B cell (primary cell): ENCODE data around the gene SLC2A9. TPM values are rescaled to one million over a fixed set of nuclear protein-coding genes. Genes with fewer than 3 reads are reported as not detected.

Experiments
- ATAC-seq: fragments of 200-7000 bp; cut with Tn5 transposase; one replicate; pipeline ENCODE4 v1.10.0; 2021; ENCODE audit warnings: low read depth, mild to moderate bottlenecking, moderate number of reproducible peaks, moderate library complexity
- CTCF ChIA-PET: fragments of 350-600 bp; sonication (Branson Sonifier 250); formaldehyde crosslinking; loops from one replicate; lab custom pipeline; 2021; ENCODE audit warnings: antibody characterized with exemption, inconsistent platforms; lab: Charles Lee
- POLR2A ChIA-PET: fragments of 350-600 bp; sonication (Branson Sonifier 250); formaldehyde crosslinking; loops from one replicate; lab custom pipeline; 2021; ENCODE audit warnings: antibody characterized with exemption; lab: Charles Lee
- DNase-seq: peaks from one replicate; pipeline ENCODE4 v3.0.0; 2013
- H2AFZ ChIP-seq: 2 replicates; pipeline ENCODE4 v1.6.1; 2012; ENCODE audit warnings: mild to moderate bottlenecking, low read depth, low read length; ENCODE audit not compliant: insufficient read depth, poor library complexity, severe bottlenecking
- H3K27ac ChIP-seq, 2 donors: 1 replicate in 1 of 2; 2 replicates in 1 of 2; pipeline ENCODE4 v1.5.1; 2012 to 2013; ENCODE audit warnings: low read length in 2 of 2, mild to moderate bottlenecking in 2 of 2, moderate library complexity in 1 of 2
- H3K27me3 ChIP-seq, 4 experiments: fragments of 200-600 bp in 1 of 4; sonication (generic) in 1 of 4; replicated peaks in 1 of 4; 1 replicate in 2 of 4; 2 replicates in 2 of 4; pipeline versions ENCODE4 v1.6.1 to v1.7.0; 2013 to 2016; ENCODE audit warnings: low read length in 3 of 4, mild to moderate bottlenecking in 2 of 4, mixed read lengths in 1 of 4, moderate library complexity in 1 of 4; ENCODE audit not compliant: insufficient read depth in 4 of 4, control insufficient read depth in 3 of 4; ENCODE audit errors: control extremely low read depth in 1 of 4
- H3K36me3 ChIP-seq, 2 experiments: replicated peaks in 1 of 2; 1 replicate in 1 of 2; 2 replicates in 1 of 2; pipeline versions ENCODE4 v1.6.1 to v1.7.1; 2013; ENCODE audit warnings: low read length in 1 of 2; ENCODE audit not compliant: insufficient read depth in 2 of 2, control insufficient read depth in 1 of 2; ENCODE audit errors: control extremely low read depth in 1 of 2, extremely low read depth in 1 of 2
- H3K4me1 ChIP-seq, 2 donors: fragments of 200-600 bp in 1 of 2; sonication (generic) in 1 of 2; 1 replicate in 1 of 2; 2 replicates in 1 of 2; pipeline versions ENCODE4 v1.5.1 to v1.6.1; 2013 to 2017; ENCODE audit warnings: low read length in 2 of 2; ENCODE audit not compliant: control insufficient read depth in 2 of 2, insufficient read depth in 2 of 2
- H3K4me2 ChIP-seq: replicated peaks from 2 replicates; pipeline ENCODE3; 2012; ENCODE audit warnings: mild to moderate bottlenecking, low read depth, low read length; ENCODE audit not compliant: poor library complexity, severe bottlenecking
- H3K4me3 ChIP-seq, 5 experiments: fragments of 200-600 bp in 1 of 5; sonication (generic) in 1 of 5; 1 replicate in 3 of 5; 2 replicates in 2 of 5; pipeline versions ENCODE4 v1.5.1 to v1.7.0; 2011 to 2016; ENCODE audit warnings: low read length in 4 of 5, mild to moderate bottlenecking in 4 of 5, low read depth in 2 of 5, control low read depth in 1 of 5, moderate library complexity in 1 of 5; ENCODE audit not compliant: insufficient read depth in 1 of 5; ENCODE audit errors: control extremely low read depth in 1 of 5, extremely low read depth in 1 of 5
- H3K79me2 ChIP-seq: fragments of 200-600 bp; sonication (generic); one replicate; pipeline ENCODE4 v1.6.0; 2016; ENCODE audit warnings: low read length; ENCODE audit not compliant: control insufficient read depth, insufficient read depth
- H3K9ac ChIP-seq: fragments of 200-600 bp; sonication (generic); 2 replicates; pipeline ENCODE4 v1.6.1; 2017; ENCODE audit warnings: mild to moderate bottlenecking, low read length, moderate library complexity
- H3K9me3 ChIP-seq, 3 donors: one replicate each; pipeline versions ENCODE4 v1.6.1 to v1.7.1; 2013; ENCODE audit warnings: low read length in 2 of 3; ENCODE audit not compliant: control insufficient read depth in 2 of 3, insufficient read depth in 1 of 3; ENCODE audit errors: control extremely low read depth in 1 of 3
- H4K20me1 ChIP-seq: 2 replicates; pipeline ENCODE4 v1.6.0; 2012; ENCODE audit warnings: mild to moderate bottlenecking, low read length; ENCODE audit not compliant: insufficient read depth, control insufficient read depth, poor library complexity, severe bottlenecking
- H3K27ac Mint-ChIP-seq: one replicate; pipeline ENCODE4 v1.8.0; 2021; ENCODE audit warnings: mixed read lengths
- H3K27me3 Mint-ChIP-seq: one replicate; pipeline ENCODE4 v1.8.0; 2021; ENCODE audit warnings: mixed read lengths
- H3K4me1 Mint-ChIP-seq: one replicate; pipeline ENCODE4 v1.8.0; 2021; ENCODE audit warnings: mixed read lengths
- H3K4me3 Mint-ChIP-seq: one replicate; pipeline ENCODE4 v1.8.0; 2021; ENCODE audit warnings: mixed read lengths
- H3K9me3 Mint-ChIP-seq: one replicate; pipeline ENCODE4 v1.8.0; 2022; ENCODE audit warnings: mixed read lengths; ENCODE audit not compliant: insufficient read depth
- EZH2 ChIP-seq: IDR thresholded peaks from 2 replicates; pipeline ENCODE4 v1.6.1; 2012; ENCODE audit warnings: borderline replicate concordance, low read depth, mild to moderate bottlenecking, moderate library complexity, low read length; ENCODE audit not compliant: insufficient read depth, poor library complexity, severe bottlenecking
- WGBS: methylation state at CpG from one replicate; pipeline ENCODE4 v1.1.5; 2013; ENCODE audit warnings: missing lambda C conversion rate; ENCODE audit not compliant: insufficient coverage; 5-methylcytosine and 5-hydroxymethylcytosine counted together
- intact Hi-C: fragments of 100-400 bp; cut with micrococcal nuclease; formaldehyde crosslinking; loops from one replicate; pipeline ENCODE4 v1.10.0; 2022
- polyA plus RNA-seq: library from polyadenylated mRNA; depleted of rRNA; stranded (reverse); fragments of >200 nt; gene quantifications from 2 replicates; pipeline ENCODE4 v1.2.3, GENCODE V29; 2012
- total RNA-seq, 2 donors: library from RNA; stranded (reverse); fragments of 120-200 nt in 1 of 2; gene quantifications; 1 replicate in 1 of 2; 2 replicates in 1 of 2; pipeline versions ENCODE4 v1.2.3 to v1.2.4, GENCODE V29; 2013 to 2022
- TF ChIP-seq, protein P1 (sequence below): fragments of 200-600 bp; IDR thresholded peaks from one replicate; pipeline ENCODE4 v1.8.0; 2022; ENCODE audit warnings: antibody characterized with exemption, mild to moderate bottlenecking

The SLC2A9 gene
- total and polyA plus RNA-seq, 2 donors (not counting 1 experiment from before 2014, with no cell fraction given), result 0.89 to 2.1 TPM

GRCh38 chr4:9929111-9929510 lies 92.2 kb downstream of the SLC2A9 start:
- POLR2A ChIA-PET, result no interaction called here
- Histone ChIP-seq H3K27ac (no peak overlapping the region), H4K20me1 (no peaks in the 10 kb centered on the region), H3K4me1 (no peaks in the 10 kb centered on the region), H3K27me3 (no peaks in the 10 kb centered on the region), H3K79me2 (no peaks in the 10 kb centered on the region), H3K4me3 (no peak overlapping the region), H3K4me2 (no peak overlapping the region), H3K9ac (no peak overlapping the region), H2AFZ (no peak overlapping the region), H3K9me3 (no peaks in the 10 kb centered on the region), H3K36me3 (no peaks in the 10 kb centered on the region)
- CTCF ChIA-PET, result no interaction called here
- TF ChIP-seq EZH2, result no peak
- TF ChIP-seq, protein P1, sequence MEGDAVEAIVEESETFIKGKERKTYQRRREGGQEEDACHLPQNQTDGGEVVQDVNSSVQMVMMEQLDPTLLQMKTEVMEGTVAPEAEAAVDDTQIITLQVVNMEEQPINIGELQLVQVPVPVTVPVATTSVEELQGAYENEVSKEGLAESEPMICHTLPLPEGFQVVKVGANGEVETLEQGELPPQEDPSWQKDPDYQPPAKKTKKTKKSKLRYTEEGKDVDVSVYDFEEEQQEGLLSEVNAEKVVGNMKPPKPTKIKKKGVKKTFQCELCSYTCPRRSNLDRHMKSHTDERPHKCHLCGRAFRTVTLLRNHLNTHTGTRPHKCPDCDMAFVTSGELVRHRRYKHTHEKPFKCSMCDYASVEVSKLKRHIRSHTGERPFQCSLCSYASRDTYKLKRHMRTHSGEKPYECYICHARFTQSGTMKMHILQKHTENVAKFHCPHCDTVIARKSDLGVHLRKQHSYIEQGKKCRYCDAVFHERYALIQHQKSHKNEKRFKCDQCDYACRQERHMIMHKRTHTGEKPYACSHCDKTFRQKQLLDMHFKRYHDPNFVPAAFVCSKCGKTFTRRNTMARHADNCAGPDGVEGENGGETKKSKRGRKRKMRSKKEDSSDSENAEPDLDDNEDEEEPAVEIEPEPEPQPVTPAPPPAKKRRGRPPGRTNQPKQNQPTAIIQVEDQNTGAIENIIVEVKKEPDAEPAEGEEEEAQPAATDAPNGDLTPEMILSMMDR, result no peak
- Mint-ChIP-seq H3K27ac (no peak overlapping the region), H3K4me1 (no peaks in the 10 kb centered on the region), H3K4me3 (no peak overlapping the region), H3K27me3 (peaks cover 17% of the 10 kb centered on the region), H3K9me3 (no peaks in the 10 kb centered on the region)
- intact Hi-C loops, result no loop called here
- ATAC-seq (no peak), DNase-seq (no peak)
- 91% methylated on average over 4 of the region's 5 CpGs for WGBS

- no peaks in the 10 kb centered on the region for H3K36me3 ChIP-seq
- Mint-ChIP-seq H3K27ac (no peak overlapping the region), H3K4me1 (no peaks in the 10 kb centered on the region), H3K4me3 (no peak overlapping the region), H3K9me3 (no peaks in the 10 kb centered on the region), H3K27me3 (peaks cover 17% of the 10 kb centered on the region)
- no peaks in the 10 kb centered on the region for H3K4me1 ChIP-seq
- no peak overlapping the region for H2AFZ ChIP-seq
- no peaks in the 10 kb centered on the region for H4K20me1 ChIP-seq
- no peaks in the 10 kb centered on the region for H3K27me3 ChIP-seq
- no peak overlapping the region for H3K4me3 ChIP-seq
- POLR2A ChIA-PET, result no interaction called here
- no peak overlapping the region for H3K9ac ChIP-seq
- DNase-seq (no peak), ATAC-seq (no peak)
- CTCF ChIA-PET, result no interaction called here
- intact Hi-C loops, result no loop called here
- H3K27ac ChIP-seq, result no peak overlapping the region
- H3K79me2 ChIP-seq, result no peaks in the 10 kb centered on the region
- no peaks in the 10 kb centered on the region for H3K9me3 ChIP-seq
- no peak overlapping the region for H3K4me2 ChIP-seq
- no peak for TF ChIP-seq EZH2
- TF ChIP-seq, protein P1, result no peak
- WGBS, result 77% methylated on average over 8 of the region's 10 CpGs
Measured at GRCh38 chr4:9927341-9928007, 93.8 kb downstream of the SLC2A9 start.
